GM19035 (cell line): Measurements from ENCODE around the gene TRPM8.
A peak's percentile ranks its signal among the peaks of the same experiment; 100 is the strongest.

Source experiments
- ATAC-seq: cut with Tn5 transposase; IDR thresholded peaks from one replicate; pipeline ENCODE4 v1.9.1; 2021; ENCODE audit not compliant: unreplicated experiment

Gene TRPM8

DNA sequence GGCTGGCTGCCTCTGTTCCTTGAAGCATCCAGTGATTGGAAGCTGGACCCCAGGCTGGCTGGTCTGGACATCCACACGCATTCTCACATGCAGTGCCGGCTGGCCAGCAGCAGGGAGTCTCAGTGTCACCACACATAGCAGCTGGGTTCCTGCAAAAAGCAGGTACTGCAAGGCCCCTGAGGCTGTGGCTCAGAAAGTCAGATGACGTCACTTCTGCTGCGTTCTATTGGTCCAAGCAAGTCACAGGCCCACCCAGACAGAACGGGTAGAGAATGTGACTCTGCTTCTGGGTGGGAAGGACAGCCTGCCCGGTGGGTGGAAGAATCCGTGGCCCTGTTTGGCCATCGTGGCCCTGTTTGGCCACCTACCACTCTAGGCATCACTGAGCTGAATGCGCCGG, 82.0 kb downstream of the TRPM8 start:
- ATAC-seq = no peak

- no peak for ATAC-seq
These were observed 84.4 kb downstream of the TRPM8 start for GRCh38 chr2:234001380-234002160.

- ATAC-seq = no peak
These were observed 85.1 kb downstream of the TRPM8 start for GRCh38 chr2:234002281-234002680.

DNA sequence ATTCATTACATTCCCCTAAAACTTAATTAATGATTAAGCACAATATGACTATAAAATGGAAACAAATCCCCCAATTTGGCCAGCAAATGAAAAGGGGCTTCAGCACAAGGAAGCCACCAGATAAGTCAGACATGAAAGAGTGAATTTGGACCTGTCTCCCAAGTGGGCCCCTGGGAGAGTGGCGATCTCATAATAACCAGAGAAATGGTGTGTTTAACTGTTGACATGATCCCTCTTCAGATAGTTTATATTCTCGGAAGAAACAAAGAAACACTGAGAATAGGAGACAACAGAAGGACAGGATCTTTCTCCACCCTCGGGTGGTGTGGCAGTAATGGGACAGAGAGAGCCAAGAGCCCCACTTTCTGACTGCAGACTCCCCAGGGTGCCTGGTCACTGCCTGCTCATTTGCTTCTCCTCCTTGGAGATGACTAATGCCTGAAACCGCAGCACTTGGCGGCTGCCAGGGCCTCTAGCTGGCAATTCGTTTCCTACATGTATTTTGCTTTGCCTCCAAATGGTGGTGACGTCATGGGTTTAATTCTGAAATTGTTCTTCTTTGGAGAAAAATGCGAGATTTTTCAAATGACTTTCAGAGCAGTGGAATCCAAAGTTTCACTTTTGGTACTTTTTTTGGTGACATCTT, 86.9 kb downstream of the TRPM8 start:
- ATAC-seq = no peak

GRCh38 chr2:234005126-234005525, 88.0 kb downstream of the TRPM8 start:
- no peak for ATAC-seq

DNA sequence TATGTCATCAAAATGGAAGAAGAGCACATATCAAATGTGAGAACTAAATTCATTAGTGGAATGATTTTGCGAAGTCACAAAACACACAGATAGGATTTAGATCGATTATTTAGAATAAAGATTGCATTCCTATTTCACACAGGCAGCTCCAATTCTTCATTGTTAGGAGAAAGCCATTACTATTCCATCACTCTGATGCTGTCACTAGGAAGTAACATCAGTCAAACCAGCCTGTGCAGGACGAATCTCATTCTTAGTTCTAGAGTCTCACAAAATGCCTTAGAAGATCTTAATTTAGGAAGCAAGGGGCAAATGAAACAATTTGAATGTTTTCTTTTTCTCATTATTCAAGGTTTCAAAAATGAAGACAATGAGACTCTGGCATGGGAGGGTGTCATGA, 89.3 kb downstream of the TRPM8 start:
- ATAC-seq = no peak

- ATAC-seq = no peak
These were observed 97.3 kb downstream of the TRPM8 start for GRCh38 chr2:234014427-234014826.

- ATAC-seq = no peak
These were observed 98.7 kb downstream of the TRPM8 start for GRCh38 chr2:234015861-234016260.

GRCh38 chr2:234019896-234020295, 102.7 kb downstream of the TRPM8 start:
- no peak for ATAC-seq

DNA sequence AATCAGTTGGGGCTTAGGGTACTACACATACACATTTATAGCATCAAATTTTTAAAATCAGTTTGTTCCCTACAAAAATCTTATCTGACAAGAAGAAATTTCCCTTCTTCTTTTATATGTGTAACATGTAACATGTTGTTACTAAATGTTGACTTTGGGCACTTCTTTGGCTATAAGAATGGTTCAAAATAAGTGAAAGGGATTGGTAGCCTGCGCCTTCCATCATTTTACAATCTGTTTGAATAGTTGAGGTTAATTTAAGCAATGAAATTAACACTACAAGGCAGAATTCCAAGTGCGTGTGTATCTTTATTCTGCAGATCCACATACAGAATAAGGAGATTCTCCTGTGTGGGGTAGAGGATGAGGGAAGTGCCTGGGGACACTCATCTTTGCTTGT, 103.2 kb downstream of the TRPM8 start:
- no peak for ATAC-seq

- no peak for ATAC-seq
These were observed 105.3 kb downstream of the TRPM8 start for GRCh38 chr2:234022424-234022823.

DNA sequence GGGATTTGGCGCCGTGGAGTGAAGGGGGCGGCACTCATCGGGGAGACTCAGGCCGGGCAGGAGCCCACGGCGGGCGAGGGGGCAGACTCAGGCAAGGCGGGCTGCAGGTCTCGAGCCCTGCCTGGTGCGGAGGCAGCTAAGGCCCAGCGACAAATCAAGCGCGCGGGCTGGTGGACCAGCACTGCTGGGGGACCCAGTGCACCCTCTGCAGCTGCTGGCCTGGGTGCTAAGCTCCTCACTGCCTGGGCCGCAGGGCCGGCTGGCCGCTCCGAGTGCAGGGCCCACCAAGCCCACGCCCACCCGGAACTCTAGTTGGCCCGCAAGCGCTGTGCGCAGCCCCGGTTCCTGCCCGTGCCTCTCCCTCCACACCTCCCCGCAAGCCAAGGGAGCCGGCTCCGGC, 107.1 kb downstream of the TRPM8 start:
- ATAC-seq = no peak

- peak; percentile 65 for ATAC-seq
These were observed 108.3 kb downstream of the TRPM8 start for GRCh38 chr2:234025466-234025865.

DNA sequence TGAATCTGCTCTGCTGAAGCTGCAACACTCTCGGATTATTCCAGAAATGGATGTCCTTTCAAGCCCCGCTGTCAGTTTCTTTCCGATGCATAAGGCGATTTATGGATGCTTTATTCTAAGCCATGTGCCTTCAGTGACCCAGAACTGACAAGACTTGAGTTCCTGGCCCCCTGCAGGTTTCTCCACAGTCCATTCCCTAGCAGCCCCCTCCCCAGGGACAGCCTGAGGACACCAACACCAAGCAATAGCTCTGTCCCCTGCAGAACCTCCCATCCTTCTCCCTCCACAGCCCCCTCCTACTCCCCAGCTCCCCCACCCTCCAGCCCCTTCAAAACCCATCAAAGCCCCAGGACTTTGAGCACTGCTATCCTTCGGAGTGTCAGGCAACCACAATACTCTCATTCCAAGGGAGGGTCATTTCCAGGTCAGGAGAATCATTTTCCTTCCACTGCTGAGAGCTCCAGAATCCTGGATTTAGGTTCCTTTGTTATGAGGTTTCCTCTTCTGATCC, 108.8 kb downstream of the TRPM8 start:
- no peak for ATAC-seq

DNA sequence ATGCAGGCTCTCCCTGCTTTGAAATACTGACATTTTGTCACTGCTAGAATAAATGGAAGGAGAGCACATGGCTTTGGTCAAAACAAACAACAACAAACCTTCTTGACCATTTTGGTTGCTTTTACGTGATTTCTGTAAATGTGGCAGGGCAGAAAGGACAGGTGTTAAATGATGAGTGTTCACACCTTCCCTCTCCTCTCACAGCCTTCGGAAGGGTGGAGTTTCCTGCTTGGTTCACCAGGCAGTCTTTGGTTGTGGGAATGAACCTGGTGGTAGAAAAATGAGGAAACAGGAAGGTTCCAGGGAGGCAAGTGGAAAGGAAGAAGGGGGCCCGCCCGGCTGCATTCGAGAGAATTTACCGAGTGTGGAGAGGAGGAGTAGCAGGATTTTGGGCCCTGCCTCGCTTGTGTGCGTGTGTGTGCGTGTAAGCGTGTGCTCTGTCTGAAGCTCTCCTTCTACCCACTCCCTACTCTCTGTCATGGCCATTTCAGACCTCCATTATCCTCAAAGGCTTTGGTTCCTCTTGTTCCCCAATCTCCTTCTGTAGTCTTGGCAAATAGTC, 109.6 kb downstream of the TRPM8 start:
- no peak for ATAC-seq

DNA sequence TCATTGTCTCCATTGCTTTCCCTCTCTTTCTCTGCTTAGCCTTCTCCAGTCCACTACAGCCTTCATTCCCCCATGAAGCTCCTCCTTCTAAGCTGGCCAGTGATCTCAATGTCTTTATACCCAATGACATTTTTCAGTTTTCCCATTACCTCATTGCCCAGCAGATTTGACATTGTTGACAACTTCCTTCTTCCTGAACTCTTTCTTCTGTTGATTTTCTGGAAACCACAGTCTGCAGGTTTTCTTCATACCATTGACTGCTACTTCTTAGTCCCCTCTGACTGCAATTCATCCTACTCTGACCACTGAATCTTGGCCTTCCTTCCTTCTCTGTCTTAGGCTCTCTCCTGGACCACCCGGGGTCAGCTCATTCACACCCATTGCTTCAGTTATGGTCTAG, 110.5 kb downstream of the TRPM8 start:
- no peak for ATAC-seq

DNA sequence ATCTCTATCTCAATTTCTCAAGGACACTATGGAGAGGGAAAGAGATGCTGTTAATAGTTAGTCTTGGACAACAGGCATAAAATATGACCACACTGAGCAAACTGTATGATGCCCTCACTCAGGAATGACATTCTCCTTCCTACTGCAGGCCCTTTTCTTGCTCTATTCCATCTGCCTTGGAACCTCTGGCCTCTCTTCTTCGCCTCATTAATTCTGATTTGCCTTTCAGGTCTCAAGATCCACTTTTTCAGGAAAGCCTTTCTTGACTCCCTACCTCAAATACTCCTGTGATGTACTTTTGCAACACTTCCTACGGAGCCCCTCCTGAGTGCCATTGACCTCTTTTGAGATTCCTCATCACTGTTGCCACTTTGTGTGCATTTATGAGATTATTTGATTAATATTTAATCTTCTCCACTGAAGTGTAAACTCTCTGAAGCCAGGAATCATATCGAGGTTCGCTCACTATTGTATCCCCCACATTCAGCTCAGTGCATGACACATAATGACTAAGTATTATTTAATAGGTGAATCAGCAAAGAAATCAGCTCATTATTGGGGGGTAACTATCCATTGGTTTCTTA, 112.1 kb downstream of the TRPM8 start:
- no peak for ATAC-seq

- ATAC-seq = no peak
These were observed 114.0 kb downstream of the TRPM8 start for GRCh38 chr2:234031207-234031606.

DNA sequence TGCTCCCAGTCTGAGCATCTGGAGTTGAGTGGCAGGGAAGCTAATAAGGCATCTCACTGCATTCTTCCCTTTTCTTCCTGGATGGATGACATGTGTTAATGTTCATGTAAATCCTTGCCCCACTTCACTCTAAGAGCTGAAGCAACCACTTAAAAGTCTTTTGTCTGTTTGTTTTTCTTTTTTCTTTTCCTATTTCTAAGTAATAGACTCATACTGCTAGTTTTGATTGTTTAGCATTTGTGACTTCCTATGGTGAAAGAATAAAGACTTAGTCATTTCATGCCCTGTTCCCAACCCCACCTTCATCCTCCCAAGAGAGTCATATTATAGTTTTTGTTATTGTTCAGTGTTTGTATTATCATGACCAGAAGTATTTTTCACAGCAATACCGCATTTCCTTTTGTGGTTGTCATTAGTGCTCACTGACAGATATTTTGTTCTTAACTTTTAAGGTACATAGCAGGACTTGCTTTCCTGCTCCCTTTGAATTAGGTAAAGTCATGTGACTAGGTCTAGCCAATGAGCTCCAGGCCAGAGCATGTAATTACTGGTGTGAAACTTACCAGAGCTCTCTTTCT, 115.2 kb downstream of the TRPM8 start:
- no peak for ATAC-seq

GRCh38 chr2:234033174-234033573, 116.0 kb downstream of the TRPM8 start:
- no peak for ATAC-seq

GRCh38 chr2:234033885-234034284, 116.7 kb downstream of the TRPM8 start:
- ATAC-seq = no peak
